Loucy (cell line): ENCODE results near the gene CCT7.

Source experiments
- H2AFZ ChIP-seq: fragments of 200-600 bp; sonication (generic); 2 replicates; pipeline ENCODE4 v1.6.0; 2016; ENCODE audit warnings: antibody characterized with exemption, mild to moderate bottlenecking, low read length, moderate library complexity
- H3F3A ChIP-seq: fragments of 200-600 bp; 2 replicates; pipeline ENCODE4 v1.6.0; 2016; ENCODE audit warnings: antibody characterized with exemption, low read depth, mild to moderate bottlenecking
- H3K27me3 ChIP-seq: fragments of 200-600 bp; sonication (generic); 2 replicates; pipeline ENCODE4 v1.6.1; 2014; ENCODE audit warnings: low read length, mild to moderate bottlenecking; ENCODE audit not compliant: insufficient read depth, poor library complexity, severe bottlenecking
- H3K36me3 ChIP-seq: fragments of 200-600 bp; sonication (generic); 2 replicates; pipeline ENCODE4 v1.6.1; 2016; ENCODE audit warnings: low read length; ENCODE audit not compliant: insufficient read depth
- H3K4me1 ChIP-seq: fragments of 200-600 bp; sonication (generic); 2 replicates; pipeline ENCODE4 v1.5.1; 2014; ENCODE audit warnings: low read length, mild to moderate bottlenecking; ENCODE audit not compliant: insufficient read depth, poor library complexity, severe bottlenecking
- H3K4me2 ChIP-seq: fragments of 200-600 bp; sonication (generic); 2 replicates; pipeline ENCODE4 v1.6.0; 2014; ENCODE audit warnings: antibody characterized with exemption, low read length, low read depth, mild to moderate bottlenecking; ENCODE audit not compliant: poor library complexity, severe bottlenecking
- H3K4me3 ChIP-seq: fragments of 200-600 bp; sonication (generic); 2 replicates; pipeline ENCODE4 v1.5.1; 2014; ENCODE audit warnings: low read length, mild to moderate bottlenecking, mixed read lengths; ENCODE audit not compliant: poor library complexity, severe bottlenecking
- H3K79me2 ChIP-seq: fragments of 200-600 bp; sonication (generic); 2 replicates; pipeline ENCODE4 v1.6.1; 2014; ENCODE audit warnings: low read length; ENCODE audit not compliant: insufficient read depth
- H3K9ac ChIP-seq: fragments of 200-600 bp; sonication (generic); 2 replicates; pipeline ENCODE4 v1.6.0; 2014; ENCODE audit warnings: mild to moderate bottlenecking, low read depth, low read length, moderate library complexity; ENCODE audit not compliant: poor library complexity, severe bottlenecking
- H3K9me2 ChIP-seq: fragments of 200-600 bp; sonication (generic); replicated peaks from 2 replicates; pipeline ENCODE4 v1.6.1; 2016; ENCODE audit warnings: low read depth, low read length, mixed read lengths
- H3K9me3 ChIP-seq: fragments of 200-600 bp; sonication (generic); 2 replicates; pipeline ENCODE4 v1.6.1; 2014; ENCODE audit warnings: mild to moderate bottlenecking, antibody characterized with exemption, low read length, low read depth; ENCODE audit not compliant: insufficient read depth
- H4K20me1 ChIP-seq: fragments of 200-600 bp; sonication (generic); 2 replicates; pipeline ENCODE4 v1.6.0; 2014; ENCODE audit warnings: antibody characterized with exemption, low read length, mild to moderate bottlenecking; ENCODE audit not compliant: insufficient read depth, poor library complexity, severe bottlenecking
- EZH2phosphoT487 ChIP-seq: fragments of 200-600 bp; IDR thresholded peaks from 2 replicates; pipeline ENCODE4 v1.6.1; 2018; ENCODE audit warnings: antibody characterized with exemption, mild to moderate bottlenecking, moderate library complexity, borderline replicate concordance
- TF ChIP-seq, protein P1 (sequence below): fragments of 200-600 bp; sonication (generic); conservative IDR thresholded peaks from 2 replicates; pipeline ENCODE4 v1.5.1; 2014; ENCODE audit warnings: mild to moderate bottlenecking, antibody characterized with exemption, low read length

Gene CCT7

DNA sequence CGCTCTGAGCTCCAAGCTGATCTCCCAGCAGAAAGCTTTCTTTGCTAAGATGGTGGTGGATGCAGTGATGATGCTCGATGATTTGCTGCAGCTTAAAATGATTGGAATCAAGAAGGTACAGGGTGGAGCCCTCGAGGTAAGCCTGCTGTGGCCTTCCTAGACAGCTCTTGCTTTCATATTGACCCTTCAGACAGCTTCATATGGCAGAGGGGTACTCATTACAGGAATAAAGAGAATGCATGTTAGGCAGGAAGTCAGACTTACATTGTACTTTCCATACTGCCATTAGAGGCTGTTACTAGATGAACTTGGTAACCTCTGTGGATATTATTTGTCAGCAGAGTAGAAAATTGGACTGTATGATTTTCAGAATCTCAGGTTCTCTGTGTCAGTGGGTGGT lies 10.5 kb downstream of the CCT7 start:
- no peaks in the 10 kb centered on the region for H3F3A ChIP-seq
- H3K4me3 ChIP-seq, result no peak overlapping the region
- H3K27me3 ChIP-seq, result no peaks in the 10 kb centered on the region
- no peaks in the 10 kb centered on the region for H3K9me2 ChIP-seq
- peaks cover 71% of the 10 kb centered on the region for H4K20me1 ChIP-seq
- peaks cover 89% of the 10 kb centered on the region for H3K36me3 ChIP-seq
- no peak overlapping the region for H3K4me2 ChIP-seq
- no peak overlapping the region for H2AFZ ChIP-seq
- H3K79me2 ChIP-seq, result peaks cover 69% of the 10 kb centered on the region
- H3K4me1 ChIP-seq, result peaks cover 26% of the 10 kb centered on the region
- H3K9ac ChIP-seq, result peak overlapping the region; percentile 29
- no peaks in the 10 kb centered on the region for H3K9me3 ChIP-seq
- TF ChIP-seq, protein P1, sequence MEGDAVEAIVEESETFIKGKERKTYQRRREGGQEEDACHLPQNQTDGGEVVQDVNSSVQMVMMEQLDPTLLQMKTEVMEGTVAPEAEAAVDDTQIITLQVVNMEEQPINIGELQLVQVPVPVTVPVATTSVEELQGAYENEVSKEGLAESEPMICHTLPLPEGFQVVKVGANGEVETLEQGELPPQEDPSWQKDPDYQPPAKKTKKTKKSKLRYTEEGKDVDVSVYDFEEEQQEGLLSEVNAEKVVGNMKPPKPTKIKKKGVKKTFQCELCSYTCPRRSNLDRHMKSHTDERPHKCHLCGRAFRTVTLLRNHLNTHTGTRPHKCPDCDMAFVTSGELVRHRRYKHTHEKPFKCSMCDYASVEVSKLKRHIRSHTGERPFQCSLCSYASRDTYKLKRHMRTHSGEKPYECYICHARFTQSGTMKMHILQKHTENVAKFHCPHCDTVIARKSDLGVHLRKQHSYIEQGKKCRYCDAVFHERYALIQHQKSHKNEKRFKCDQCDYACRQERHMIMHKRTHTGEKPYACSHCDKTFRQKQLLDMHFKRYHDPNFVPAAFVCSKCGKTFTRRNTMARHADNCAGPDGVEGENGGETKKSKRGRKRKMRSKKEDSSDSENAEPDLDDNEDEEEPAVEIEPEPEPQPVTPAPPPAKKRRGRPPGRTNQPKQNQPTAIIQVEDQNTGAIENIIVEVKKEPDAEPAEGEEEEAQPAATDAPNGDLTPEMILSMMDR, result no peak
- TF ChIP-seq EZH2phosphoT487, result no peak

DNA sequence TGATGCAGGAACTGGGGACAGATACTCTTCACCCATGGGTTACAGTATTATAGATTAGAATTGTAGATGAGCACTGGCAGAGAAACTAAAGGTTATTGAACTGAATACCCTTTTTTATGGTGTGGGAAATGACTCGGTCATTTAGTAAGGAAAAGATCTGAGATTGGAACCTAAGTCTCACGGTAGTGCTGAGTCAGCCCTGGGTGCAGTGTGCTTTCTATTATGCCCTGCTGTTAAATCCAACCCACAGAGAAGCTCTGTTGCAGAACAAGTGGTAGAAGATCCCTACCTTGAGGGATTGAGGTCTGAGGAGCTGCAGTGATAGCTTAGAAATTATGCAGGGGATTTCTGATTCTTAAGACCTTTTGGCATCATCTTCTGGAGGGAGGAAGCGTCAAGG lies 12.7 kb downstream of the CCT7 start:
- H3K9me2 ChIP-seq, result no peaks in the 10 kb centered on the region
- H4K20me1 ChIP-seq, result peaks cover 51% of the 10 kb centered on the region
- peaks cover 14% of the 10 kb centered on the region for H3K4me1 ChIP-seq
- H2AFZ ChIP-seq, result no peak overlapping the region
- peaks cover 92% of the 10 kb centered on the region for H3K36me3 ChIP-seq
- no peak overlapping the region for H3K4me3 ChIP-seq
- H3K9me3 ChIP-seq, result no peaks in the 10 kb centered on the region
- H3K79me2 ChIP-seq, result peaks cover 46% of the 10 kb centered on the region
- H3K27me3 ChIP-seq, result no peaks in the 10 kb centered on the region
- H3K9ac ChIP-seq, result no peak overlapping the region
- TF ChIP-seq EZH2phosphoT487, result no peak
- TF ChIP-seq, protein P1, result no peak
- H3K4me2 ChIP-seq, result no peak overlapping the region
- no peaks in the 10 kb centered on the region for H3F3A ChIP-seq

DNA sequence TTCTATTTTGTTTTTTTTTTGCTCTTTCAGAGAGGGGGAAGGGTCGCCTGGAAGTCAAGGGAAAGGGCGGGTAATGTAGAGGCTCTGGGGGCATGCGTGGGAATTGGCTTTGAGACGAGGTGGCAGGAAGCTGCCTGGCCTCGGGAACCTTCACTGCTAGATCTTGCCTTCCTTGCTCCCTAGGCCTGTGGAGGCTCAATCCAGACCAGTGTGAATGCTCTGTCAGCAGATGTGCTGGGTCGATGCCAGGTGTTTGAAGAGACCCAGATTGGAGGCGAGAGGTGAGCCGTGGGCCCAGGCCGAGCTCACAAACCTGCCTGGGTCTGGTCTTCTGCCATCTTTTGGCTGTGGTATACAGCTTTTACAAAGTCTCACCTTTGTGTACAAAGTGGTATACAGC lies 15.5 kb downstream of the CCT7 start:
- H3K9ac ChIP-seq, result no peak overlapping the region
- H3K27me3 ChIP-seq, result no peaks in the 10 kb centered on the region
- peaks cover 28% of the 10 kb centered on the region for H4K20me1 ChIP-seq
- peaks cover 21% of the 10 kb centered on the region for H3K79me2 ChIP-seq
- H3K9me2 ChIP-seq, result no peaks in the 10 kb centered on the region
- H3K36me3 ChIP-seq, result peaks cover 99% of the 10 kb centered on the region
- no peaks in the 10 kb centered on the region for H3K4me1 ChIP-seq
- TF ChIP-seq, protein P1, result no peak
- TF ChIP-seq EZH2phosphoT487, result no peak
- no peak overlapping the region for H3K4me2 ChIP-seq
- no peak overlapping the region for H3K4me3 ChIP-seq
- no peak overlapping the region for H2AFZ ChIP-seq
- no peaks in the 10 kb centered on the region for H3F3A ChIP-seq
- H3K9me3 ChIP-seq, result no peaks in the 10 kb centered on the region
